Hepatocyte (in vitro differentiated cells): ENCODE results near the gene RAB11FIP3. TPM values are rescaled to one million over a fixed set of nuclear protein-coding genes. Genes with fewer than 3 reads are reported as not detected.

Source experiments
- DNase-seq: peaks from one replicate; pipeline ENCODE4 v3.0.0-alpha.2; 2016; ENCODE audit warnings: low spot score
- H2AFZ ChIP-seq: fragments of 200-600 bp; sonication (generic); 2 replicates; pipeline ENCODE4 v1.6.0; 2016; ENCODE audit warnings: antibody characterized with exemption, mild to moderate bottlenecking
- H3K27ac ChIP-seq: fragments of 200-600 bp; sonication (generic); 2 replicates; pipeline ENCODE4 v1.5.1; 2016; ENCODE audit warnings: mild to moderate bottlenecking
- H3K27me3 ChIP-seq: fragments of 200-600 bp; sonication (generic); 2 replicates; pipeline ENCODE4 v1.6.1; 2016
- H3K36me3 ChIP-seq: fragments of 200-600 bp; sonication (generic); replicated peaks from 2 replicates; pipeline ENCODE4 v1.5.1; 2016; ENCODE audit warnings: low read depth; ENCODE audit not compliant: insufficient read depth
- H3K4me1 ChIP-seq: fragments of 200-600 bp; sonication (generic); 2 replicates; pipeline ENCODE4 v1.5.1; 2016; ENCODE audit warnings: mild to moderate bottlenecking, moderate library complexity; ENCODE audit not compliant: insufficient read depth
- H3K4me2 ChIP-seq: fragments of 200-600 bp; sonication (generic); 2 replicates; pipeline ENCODE4 v1.6.0; 2016
- H3K4me3 ChIP-seq: fragments of 200-600 bp; sonication (generic); 2 replicates; pipeline ENCODE4 v1.5.1; 2016; ENCODE audit warnings: mild to moderate bottlenecking
- H3K79me2 ChIP-seq: fragments of 200-600 bp; sonication (generic); 2 replicates; pipeline ENCODE4 v1.6.0; 2017; ENCODE audit warnings: mild to moderate bottlenecking
- H3K9me2 ChIP-seq: fragments of 200-600 bp; sonication (generic); replicated peaks from 2 replicates; pipeline ENCODE4 v1.6.0; 2017; ENCODE audit warnings: mild to moderate bottlenecking; ENCODE audit not compliant: insufficient read depth
- H3K9me3 ChIP-seq: fragments of 200-600 bp; sonication (generic); 2 replicates; pipeline ENCODE4 v1.5.1; 2016; ENCODE audit warnings: low read depth, mild to moderate bottlenecking
- H4K20me1 ChIP-seq: fragments of 200-600 bp; sonication (generic); 2 replicates; pipeline ENCODE4 v1.6.0; 2016; ENCODE audit warnings: mild to moderate bottlenecking; ENCODE audit not compliant: insufficient read depth, poor library complexity, severe bottlenecking
- EZH2 ChIP-seq: fragments of 200-600 bp; sonication (generic); IDR thresholded peaks from 2 replicates; pipeline ENCODE4 v1.6.1; 2016; ENCODE audit warnings: antibody characterized with exemption, mild to moderate bottlenecking, borderline replicate concordance
- EZH2phosphoT487 ChIP-seq: fragments of 200-600 bp; sonication (generic); IDR thresholded peaks from one replicate; pipeline ENCODE4 v1.6.1; 2018; ENCODE audit warnings: antibody characterized with exemption, mild to moderate bottlenecking, low read depth, moderate library complexity; ENCODE audit not compliant: unreplicated experiment, severe bottlenecking
- WGBS: methylation state at CpG from one replicate; pipeline ENCODE4 v1.1.6; 2016; ENCODE audit warnings: low lambda C conversion rate; ENCODE audit errors: missing lambda C conversion rate; 5-methylcytosine and 5-hydroxymethylcytosine counted together
- polyA plus RNA-seq: library from polyadenylated mRNA; unstranded; fragments of >200 nt; fragmentation: Nextera tagmentation; extraction: Ambion mirVana; gene quantifications from 2 replicates; pipeline ENCODE4 v1.2.1, GENCODE V29; 2016
- total RNA-seq: library from RNA; depleted of rRNA; stranded (reverse); fragments of >200 nt; gene quantifications from 2 replicates; pipeline ENCODE4 v1.2.3, GENCODE V29; 2014
- TF ChIP-seq, protein P1 (sequence below): fragments of 200-600 bp; sonication (generic); IDR thresholded peaks from 2 replicates; pipeline ENCODE4 v1.5.1; 2016; ENCODE audit warnings: antibody characterized with exemption, mild to moderate bottlenecking; ENCODE audit not compliant: poor library complexity

Gene RAB11FIP3
- total and polyA plus RNA-seq, 2 experiments from 2014 or later: 47.3 to 72.8 TPM

DNA sequence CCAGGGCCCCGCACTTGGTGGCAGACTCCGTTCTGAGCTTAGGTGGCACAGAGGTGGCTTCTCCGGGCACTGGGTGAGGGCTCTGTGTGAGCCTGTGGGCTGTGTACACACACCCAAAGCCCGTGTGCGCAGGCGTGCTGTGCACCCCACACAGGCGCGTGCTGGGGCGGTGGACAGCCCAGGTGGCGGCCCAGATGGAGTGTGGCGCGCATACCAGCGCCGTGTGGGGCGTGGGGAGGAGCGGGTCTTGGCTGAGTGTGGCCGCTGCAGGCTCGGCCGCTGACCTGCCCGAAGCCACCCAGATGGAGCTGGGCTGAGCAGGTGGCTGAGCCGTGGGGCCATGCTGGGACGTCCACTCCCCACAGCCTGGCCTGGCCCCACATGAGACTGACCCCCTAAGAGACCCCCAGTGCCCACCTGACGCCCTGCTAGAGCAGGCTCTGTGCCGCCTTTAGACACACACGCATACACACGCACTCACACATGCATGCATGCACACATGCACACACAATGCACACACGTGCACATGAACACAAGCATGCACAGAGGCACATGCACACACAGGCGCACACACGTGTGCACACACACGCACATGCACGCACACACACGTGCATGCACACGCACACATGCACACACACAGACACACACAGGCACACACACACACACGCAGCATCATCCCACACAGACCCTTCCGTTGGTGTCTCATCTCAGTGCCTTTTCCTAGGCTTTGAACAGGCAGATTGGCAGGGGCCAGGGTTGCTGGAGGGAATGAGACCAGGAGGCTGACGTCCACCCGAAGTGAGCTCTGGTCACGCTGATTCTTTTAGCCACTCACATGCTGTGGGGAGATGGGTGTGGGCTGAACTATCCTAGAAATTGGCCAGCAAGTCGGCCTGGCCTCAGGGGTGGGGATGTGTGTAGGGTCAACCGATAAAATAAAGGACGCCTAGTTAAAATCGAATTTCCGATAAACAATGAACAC is 136.8 kb downstream of the RAB11FIP3 start:
- Histone ChIP-seq H3K27ac (no peak overlapping the region), H3K4me1 (peaks cover 26% of the 10 kb centered on the region), H3K27me3 (peaks cover 30% of the 10 kb centered on the region), H3K9me2 (no peaks in the 10 kb centered on the region), H4K20me1 (no peaks in the 10 kb centered on the region), H2AFZ (no peak overlapping the region), H3K36me3 (no peaks in the 10 kb centered on the region), H3K9me3 (no peaks in the 10 kb centered on the region), H3K4me3 (no peak overlapping the region), H3K79me2 (no peaks in the 10 kb centered on the region), H3K4me2 (no peak overlapping the region)
- TF ChIP-seq, protein P1, sequence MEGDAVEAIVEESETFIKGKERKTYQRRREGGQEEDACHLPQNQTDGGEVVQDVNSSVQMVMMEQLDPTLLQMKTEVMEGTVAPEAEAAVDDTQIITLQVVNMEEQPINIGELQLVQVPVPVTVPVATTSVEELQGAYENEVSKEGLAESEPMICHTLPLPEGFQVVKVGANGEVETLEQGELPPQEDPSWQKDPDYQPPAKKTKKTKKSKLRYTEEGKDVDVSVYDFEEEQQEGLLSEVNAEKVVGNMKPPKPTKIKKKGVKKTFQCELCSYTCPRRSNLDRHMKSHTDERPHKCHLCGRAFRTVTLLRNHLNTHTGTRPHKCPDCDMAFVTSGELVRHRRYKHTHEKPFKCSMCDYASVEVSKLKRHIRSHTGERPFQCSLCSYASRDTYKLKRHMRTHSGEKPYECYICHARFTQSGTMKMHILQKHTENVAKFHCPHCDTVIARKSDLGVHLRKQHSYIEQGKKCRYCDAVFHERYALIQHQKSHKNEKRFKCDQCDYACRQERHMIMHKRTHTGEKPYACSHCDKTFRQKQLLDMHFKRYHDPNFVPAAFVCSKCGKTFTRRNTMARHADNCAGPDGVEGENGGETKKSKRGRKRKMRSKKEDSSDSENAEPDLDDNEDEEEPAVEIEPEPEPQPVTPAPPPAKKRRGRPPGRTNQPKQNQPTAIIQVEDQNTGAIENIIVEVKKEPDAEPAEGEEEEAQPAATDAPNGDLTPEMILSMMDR: no peak
- TF ChIP-seq EZH2phosphoT487 (no peak), EZH2 (no peak)
- DNase-seq: no peak
- 91% methylated on average over 42 of the region's 43 CpGs for WGBS

DNA sequence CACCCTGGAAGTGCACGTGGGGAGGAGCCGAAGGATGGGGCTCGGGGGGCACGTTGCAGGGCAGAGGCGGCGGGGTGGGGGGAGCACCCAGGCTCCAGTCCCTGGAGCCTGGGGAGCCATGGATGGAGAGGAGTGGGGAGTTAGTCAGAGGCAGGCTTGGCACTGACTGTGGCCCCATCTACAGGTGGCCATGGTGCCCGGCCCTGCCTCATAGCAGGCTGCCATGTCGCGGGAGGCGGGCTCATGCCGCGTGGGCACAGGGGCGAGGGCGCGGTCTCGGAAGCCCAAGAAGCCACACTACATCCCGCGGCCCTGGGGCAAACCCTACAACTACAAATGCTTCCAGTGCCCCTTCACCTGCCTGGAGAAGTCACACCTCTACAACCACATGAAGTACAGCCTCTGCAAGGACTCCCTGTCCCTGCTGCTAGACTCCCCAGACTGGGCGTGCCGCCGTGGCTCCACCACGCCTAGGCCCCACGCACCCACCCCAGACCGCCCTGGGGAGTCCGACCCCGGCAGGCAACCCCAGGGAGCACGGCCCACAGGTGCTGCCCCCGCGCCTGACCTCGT is 137.7 kb downstream of the RAB11FIP3 start:
- TF ChIP-seq, protein P1: no peak
- TF ChIP-seq EZH2phosphoT487 (no peak), EZH2 (no peak)
- H3K36me3 ChIP-seq: no peaks in the 10 kb centered on the region
- no peaks in the 10 kb centered on the region for H4K20me1 ChIP-seq
- H3K4me1 ChIP-seq: peaks cover 29% of the 10 kb centered on the region
- H3K27me3 ChIP-seq: peaks cover 30% of the 10 kb centered on the region
- H2AFZ ChIP-seq: no peak overlapping the region
- H3K9me3 ChIP-seq: no peaks in the 10 kb centered on the region
- H3K27ac ChIP-seq: no peak overlapping the region
- H3K9me2 ChIP-seq: no peaks in the 10 kb centered on the region
- no peak overlapping the region for H3K4me3 ChIP-seq
- no peak for DNase-seq
- no peaks in the 10 kb centered on the region for H3K79me2 ChIP-seq
- no peak overlapping the region for H3K4me2 ChIP-seq
- WGBS: 94% methylated on average over 26 of the region's 30 CpGs

DNA sequence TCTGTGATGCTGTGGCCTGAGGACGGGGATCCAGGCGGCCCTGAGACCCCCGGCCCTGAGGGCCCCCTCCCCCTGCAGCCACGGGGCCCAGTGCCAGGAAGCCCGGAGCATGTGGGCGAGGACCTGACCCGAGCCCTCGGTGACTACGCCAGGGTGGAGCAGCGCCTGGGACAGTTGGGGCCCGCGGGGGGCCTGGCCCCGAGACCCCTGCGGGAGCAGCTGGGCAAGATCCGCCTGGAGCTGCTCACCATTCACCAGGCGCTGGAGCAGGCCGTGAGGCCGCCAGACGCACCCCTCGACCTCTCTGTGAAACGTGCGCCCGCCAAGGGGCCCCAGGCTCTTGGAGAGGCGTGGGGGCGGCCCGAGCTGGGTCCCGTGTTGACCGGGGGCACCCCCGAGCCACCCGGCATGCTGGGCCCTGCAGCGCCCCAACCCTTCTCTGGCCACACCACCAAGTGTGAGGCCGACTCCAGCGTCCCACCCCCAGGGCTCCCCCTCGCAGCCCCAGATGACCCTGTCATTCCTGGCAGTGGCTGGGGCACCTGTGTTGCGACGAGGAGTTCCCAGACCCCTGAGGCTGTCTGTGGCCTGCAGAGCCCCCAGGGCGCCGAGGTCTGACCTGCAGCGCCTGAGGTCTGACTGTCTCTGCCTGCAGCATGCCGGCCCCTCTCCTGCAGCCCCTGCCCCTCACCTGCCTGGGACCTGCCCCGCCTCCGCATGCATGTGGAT is 139.4 kb downstream of the RAB11FIP3 start:
- H3K9me2 ChIP-seq: no peaks in the 10 kb centered on the region
- 96% methylated on average over 23 of the region's 42 CpGs for WGBS
- H3K4me1 ChIP-seq: peaks cover 38% of the 10 kb centered on the region
- TF ChIP-seq EZH2: no peak
- TF ChIP-seq, protein P1: no peak
- no peak for TF ChIP-seq EZH2phosphoT487
- peaks cover 13% of the 10 kb centered on the region for H3K27me3 ChIP-seq
- no peak overlapping the region for H2AFZ ChIP-seq
- peak overlapping the region; percentile 68 for H3K27ac ChIP-seq
- no peak overlapping the region for H3K4me2 ChIP-seq
- no peak for DNase-seq
- H3K79me2 ChIP-seq: no peaks in the 10 kb centered on the region
- no peak overlapping the region for H3K4me3 ChIP-seq
- H3K36me3 ChIP-seq: no peaks in the 10 kb centered on the region
- no peaks in the 10 kb centered on the region for H4K20me1 ChIP-seq
- H3K9me3 ChIP-seq: no peaks in the 10 kb centered on the region
